ENCODE measurements around the gene MYCL. TPM values are rescaled to one million over a fixed set of nuclear protein-coding genes. Genes with fewer than 3 reads are reported as not detected.

Gene MYCL
- total RNA-seq, 4 donors from 2014 or later: 0.35 to 1.1 TPM; not detected in 2

DNA sequence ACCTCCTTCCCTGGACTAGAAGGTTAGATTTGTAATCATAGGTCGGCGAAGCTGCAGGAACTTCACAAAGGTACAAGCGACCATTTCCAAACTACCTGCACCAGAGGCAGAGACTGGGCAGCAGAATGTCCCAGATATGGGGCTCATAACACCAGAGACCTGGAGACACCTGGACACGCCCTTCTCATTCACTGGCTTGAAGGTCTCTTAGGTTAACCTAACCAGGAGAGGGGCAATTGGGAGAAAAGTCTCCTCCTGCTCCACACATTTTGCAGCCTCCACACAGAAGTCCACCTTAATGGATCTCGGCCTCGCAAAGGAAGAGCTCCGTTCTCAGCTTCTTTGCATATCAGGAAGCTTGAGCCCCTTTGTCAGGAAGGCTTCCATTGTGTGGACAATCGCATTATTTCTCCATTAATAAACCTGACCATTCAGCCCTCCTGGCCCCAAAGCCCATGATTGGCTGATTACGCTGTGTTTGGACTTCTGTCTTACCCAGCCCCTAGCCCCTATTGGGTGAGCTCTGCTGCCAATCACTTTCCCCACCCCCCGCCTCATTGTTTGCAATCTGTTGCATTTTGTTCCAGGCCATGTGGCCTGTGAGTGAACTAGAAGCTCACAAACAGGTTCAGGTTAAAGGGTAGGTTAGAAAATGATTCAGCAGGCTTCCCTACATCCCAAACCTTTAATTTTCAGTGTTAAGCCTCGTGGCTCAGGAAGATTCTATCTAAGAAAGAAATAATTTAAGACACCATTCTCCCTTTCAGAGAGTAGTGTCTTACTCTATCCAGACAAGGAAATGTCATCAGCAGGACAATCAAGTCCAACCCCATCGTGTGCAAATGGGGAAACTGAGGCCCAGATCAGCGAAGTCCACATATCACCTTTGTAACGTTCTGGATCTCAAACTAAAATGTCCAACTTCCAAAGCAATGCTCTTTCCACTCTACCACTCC, 2.8 kb downstream of the MYCL start:
- DNase-seq (no peak), ATAC-seq (no peak)
- peaks cover 0 to 17% (median 4%) of the 10 kb centered on the region in 3 donors for H3K27me3 ChIP-seq
- peaks cover 4% of the 10 kb centered on the region in 2 donors for H3K4me1 ChIP-seq
- no peaks in the 10 kb centered on the region for H3K9me3 ChIP-seq
- TF ChIP-seq POLR2A (IDR thresholded peaks at IDR 0.05): no peak
- TF ChIP-seq, protein P1, sequence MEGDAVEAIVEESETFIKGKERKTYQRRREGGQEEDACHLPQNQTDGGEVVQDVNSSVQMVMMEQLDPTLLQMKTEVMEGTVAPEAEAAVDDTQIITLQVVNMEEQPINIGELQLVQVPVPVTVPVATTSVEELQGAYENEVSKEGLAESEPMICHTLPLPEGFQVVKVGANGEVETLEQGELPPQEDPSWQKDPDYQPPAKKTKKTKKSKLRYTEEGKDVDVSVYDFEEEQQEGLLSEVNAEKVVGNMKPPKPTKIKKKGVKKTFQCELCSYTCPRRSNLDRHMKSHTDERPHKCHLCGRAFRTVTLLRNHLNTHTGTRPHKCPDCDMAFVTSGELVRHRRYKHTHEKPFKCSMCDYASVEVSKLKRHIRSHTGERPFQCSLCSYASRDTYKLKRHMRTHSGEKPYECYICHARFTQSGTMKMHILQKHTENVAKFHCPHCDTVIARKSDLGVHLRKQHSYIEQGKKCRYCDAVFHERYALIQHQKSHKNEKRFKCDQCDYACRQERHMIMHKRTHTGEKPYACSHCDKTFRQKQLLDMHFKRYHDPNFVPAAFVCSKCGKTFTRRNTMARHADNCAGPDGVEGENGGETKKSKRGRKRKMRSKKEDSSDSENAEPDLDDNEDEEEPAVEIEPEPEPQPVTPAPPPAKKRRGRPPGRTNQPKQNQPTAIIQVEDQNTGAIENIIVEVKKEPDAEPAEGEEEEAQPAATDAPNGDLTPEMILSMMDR (IDR thresholded peaks at IDR 0.05 in 4 of 5, conservative IDR thresholded peaks at IDR 0.05 in 1 of 5): no peak
- H3K36me3 ChIP-seq: no peaks in the 10 kb centered on the region
- in situ Hi-C loops (cut with MboI; ENCODE audit: low sequenced_read_pairs in 4 of 4): loop anchor here in 1 of 4 donors (10.0 kb wide), 1 partner anchor 74 kb away; no protein-coding TSS in a partner anchor
- H3K27ac ChIP-seq: no peak overlapping the region
- no peak overlapping the region for H3K4me3 ChIP-seq
- intact Hi-C loops (cut with DNase I; ENCODE audit: low total_unique reads): no loop called here

DNA sequence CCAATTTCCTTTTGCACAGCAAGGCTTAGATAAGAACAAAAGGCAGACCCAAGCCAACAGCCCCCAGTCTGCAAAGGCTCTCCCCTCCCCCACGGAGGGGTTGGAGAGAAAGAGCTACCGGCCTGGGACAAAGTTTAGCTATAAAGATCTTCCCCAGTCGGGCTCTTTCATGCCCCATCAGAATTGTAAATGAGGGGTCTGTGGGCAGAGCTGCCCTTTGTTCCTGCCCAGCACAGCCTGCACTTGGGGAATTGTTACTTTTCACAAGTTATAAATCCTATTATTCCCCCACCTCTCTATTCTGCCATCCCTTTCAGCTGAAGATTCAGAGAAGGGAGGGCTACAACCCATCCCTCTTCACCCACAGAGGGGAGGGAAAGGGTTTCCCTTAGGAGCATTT, 3.5 kb downstream of the MYCL start:
- no peaks in the 10 kb centered on the region for H3K9me3 ChIP-seq
- peaks cover 4% of the 10 kb centered on the region in 2 donors for H3K4me1 ChIP-seq
- no peak for TF ChIP-seq POLR2A (IDR thresholded peaks at IDR 0.05)
- TF ChIP-seq, protein P1 (IDR thresholded peaks at IDR 0.05 in 4 of 5, conservative IDR thresholded peaks at IDR 0.05 in 1 of 5): no peak
- DNase-seq: no peak
- intact Hi-C loops (cut with DNase I; ENCODE audit: low total_unique reads) (no loop called here), in situ Hi-C loops (cut with MboI; ENCODE audit: low sequenced_read_pairs in 4 of 4) (loop anchor here in 1 of 4 donors (10.0 kb wide), 1 partner anchor 73 kb away; no protein-coding TSS in a partner anchor)
- no peaks in the 10 kb centered on the region for H3K36me3 ChIP-seq
- no peak for ATAC-seq
- no peak overlapping the region for H3K4me3 ChIP-seq
- H3K27ac ChIP-seq: no peak overlapping the region
- H3K27me3 ChIP-seq: peaks cover 0 to 17% (median 4%) of the 10 kb centered on the region in 3 donors

DNA sequence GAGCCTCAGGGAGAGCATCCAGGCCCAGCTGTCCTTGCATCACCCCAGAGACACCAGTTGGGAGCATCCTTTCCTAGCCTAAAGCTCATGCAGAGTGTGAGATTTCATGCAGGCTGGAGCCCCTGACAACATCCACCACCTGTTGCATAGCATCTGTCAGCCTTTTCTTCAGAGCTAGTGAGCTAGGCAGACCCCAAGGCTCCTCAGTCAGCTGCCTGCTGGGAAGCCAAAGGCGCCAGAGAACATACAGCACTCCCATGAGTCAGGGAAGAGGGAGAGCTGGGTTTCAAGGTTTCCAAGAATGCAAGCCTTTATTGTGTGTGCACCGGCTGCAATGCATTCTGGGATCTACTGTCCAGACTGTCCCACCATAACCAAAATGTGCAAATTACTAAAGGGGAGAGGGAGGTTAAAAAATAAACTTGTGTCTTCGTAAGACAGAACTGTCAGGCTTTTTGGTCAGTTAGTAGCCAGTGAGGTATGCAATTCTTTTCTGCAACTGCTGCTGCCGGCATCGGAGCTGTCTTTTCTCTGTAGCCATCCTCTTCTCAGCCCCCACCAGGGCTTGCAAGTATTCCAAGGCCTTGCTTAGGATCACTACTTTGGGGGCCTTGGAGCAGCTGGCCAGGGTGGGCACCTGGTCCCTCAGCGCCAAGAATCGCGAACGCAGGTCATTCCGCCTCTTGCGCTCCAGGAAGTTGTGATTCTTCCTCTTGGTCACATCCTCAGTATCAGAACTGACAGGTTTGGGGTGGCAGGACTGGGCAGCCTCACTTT, 4.6 kb downstream of the MYCL start:
- Histone ChIP-seq H3K27me3 (peaks cover 0 to 15% (median 4%) of the 10 kb centered on the region in 3 donors), H3K36me3 (no peaks in the 10 kb centered on the region), H3K27ac (no peak overlapping the region), H3K4me3 (no peak overlapping the region), H3K9me3 (no peaks in the 10 kb centered on the region), H3K4me1 (peaks cover 4% of the 10 kb centered on the region in 2 donors)
- DNase-seq (no peak), ATAC-seq (no peak)
- intact Hi-C loops (cut with DNase I; ENCODE audit: low total_unique reads) (no loop called here), in situ Hi-C loops (cut with MboI; ENCODE audit: low sequenced_read_pairs in 4 of 4) (loop anchor here in 1 of 4 donors (10.0 kb wide), 1 partner anchor 72 kb away; no protein-coding TSS in a partner anchor)
- no peak for TF ChIP-seq POLR2A (IDR thresholded peaks at IDR 0.05)
- TF ChIP-seq, protein P1 (IDR thresholded peaks at IDR 0.05 in 4 of 5, conservative IDR thresholded peaks at IDR 0.05 in 1 of 5): no peak

DNA sequence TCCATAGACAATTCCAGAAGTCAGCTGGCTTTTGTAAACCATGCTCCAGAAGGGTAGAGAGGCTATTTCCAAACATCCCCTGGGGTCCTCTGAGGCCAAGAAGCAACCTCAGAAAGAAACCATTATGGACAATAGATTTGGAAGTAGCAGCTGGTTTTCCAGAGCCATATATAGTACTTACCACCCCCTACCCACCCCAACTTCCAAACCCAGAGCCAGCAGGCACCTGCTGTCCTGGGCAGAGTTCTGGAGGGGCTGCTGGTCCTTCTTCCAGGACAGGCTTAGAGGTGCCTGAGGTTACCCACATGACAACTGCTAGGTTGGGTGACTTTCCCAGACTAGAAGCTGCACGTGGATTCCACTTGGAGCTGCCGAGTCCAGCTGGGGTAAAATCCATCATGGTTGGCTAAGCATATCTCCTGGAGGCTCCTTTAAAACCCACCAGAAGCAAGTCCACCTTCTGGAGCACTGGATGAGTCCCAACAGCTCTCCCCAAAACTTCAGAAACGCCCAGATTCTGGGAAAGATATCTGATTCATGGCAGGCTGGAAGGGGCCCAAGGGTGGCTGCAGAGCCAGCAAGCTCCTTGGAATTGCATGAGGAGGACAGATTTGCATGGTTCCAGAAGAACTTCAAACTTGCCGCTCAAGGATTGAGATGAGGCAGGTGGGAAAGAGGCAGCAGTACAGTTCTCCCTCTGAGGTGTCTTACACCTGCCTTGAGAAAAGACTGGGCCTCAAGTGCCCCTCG, 5.8 kb downstream of the MYCL start:
- ATAC-seq: no peak
- H3K9me3 ChIP-seq: no peaks in the 10 kb centered on the region
- in situ Hi-C loops (cut with MboI; ENCODE audit: low sequenced_read_pairs in 4 of 4): loop anchor here in 1 of 4 donors (10.0 kb wide), 1 partner anchor 71 kb away; no protein-coding TSS in a partner anchor
- intact Hi-C loops (cut with DNase I; ENCODE audit: low total_unique reads): no loop called here
- peaks cover 0 to 12% (median 3%) of the 10 kb centered on the region in 3 donors for H3K27me3 ChIP-seq
- H3K27ac ChIP-seq: no peak overlapping the region
- peaks cover 3 to 4% of the 10 kb centered on the region in 2 donors for H3K4me1 ChIP-seq
- no peak for TF ChIP-seq POLR2A (IDR thresholded peaks at IDR 0.05)
- TF ChIP-seq, protein P1 (IDR thresholded peaks at IDR 0.05 in 4 of 5, conservative IDR thresholded peaks at IDR 0.05 in 1 of 5): no peak
- DNase-seq: no peak
- no peaks in the 10 kb centered on the region for H3K36me3 ChIP-seq
- H3K4me3 ChIP-seq: no peak overlapping the region
